CD14-positive monocyte (primary cell): ENCODE results near the gene EMC10. TPM values are rescaled to one million over a fixed set of nuclear protein-coding genes. Genes with fewer than 3 reads are reported as not detected.

Experiments
- DNase-seq, 3 donors: peaks; one replicate each; pipeline ENCODE4 v3.0.0-alpha.2; 2011 to 2022
- H2AFZ ChIP-seq: 2 replicates; pipeline ENCODE4 v1.6.0; 2012; ENCODE audit warnings: mild to moderate bottlenecking, low read depth, low read length, inconsistent platforms; ENCODE audit not compliant: insufficient read depth, poor library complexity, severe bottlenecking
- H3K27ac ChIP-seq, 2 donors: 1 replicate in 1 of 2; 2 replicates in 1 of 2; pipeline ENCODE4 v1.5.1; 2012 to 2013; ENCODE audit warnings: low read length in 2 of 2, control low read depth in 1 of 2, inconsistent platforms in 1 of 2, low read depth in 1 of 2, mild to moderate bottlenecking in 1 of 2
- H3K27me3 ChIP-seq, 2 donors: one replicate each; pipeline versions ENCODE4 v1.6.0 to v1.6.1; 2011 to 2013; ENCODE audit warnings: low read length in 2 of 2; ENCODE audit not compliant: control insufficient read depth in 2 of 2, insufficient read depth in 2 of 2
- H3K36me3 ChIP-seq, 2 donors: replicated peaks in 1 of 2; 1 replicate in 1 of 2; 2 replicates in 1 of 2; pipeline versions ENCODE4 v1.5.1 to v1.6.1; 2012 to 2013; ENCODE audit warnings: low read length in 2 of 2, control low read depth in 1 of 2, inconsistent platforms in 1 of 2, mild to moderate bottlenecking in 1 of 2; ENCODE audit not compliant: insufficient read depth in 2 of 2, control insufficient read depth in 1 of 2
- H3K4me1 ChIP-seq, 2 donors: 1 replicate in 1 of 2; 2 replicates in 1 of 2; pipeline versions ENCODE4 v1.5.1 to v1.6.1; 2012 to 2013; ENCODE audit warnings: low read length in 2 of 2, control low read depth in 1 of 2, inconsistent platforms in 1 of 2, mild to moderate bottlenecking in 1 of 2, moderate library complexity in 1 of 2; ENCODE audit not compliant: insufficient read depth in 2 of 2, control insufficient read depth in 1 of 2
- H3K4me2 ChIP-seq: replicated peaks from 2 replicates; pipeline ENCODE3; 2012; ENCODE audit warnings: low read length, moderate library complexity, mild to moderate bottlenecking; ENCODE audit not compliant: poor library complexity, severe bottlenecking; ENCODE audit errors: extremely low read depth
- H3K4me3 ChIP-seq, 3 experiments: fragments of 200-600 bp in 1 of 3; sonication (generic) in 1 of 3; replicated peaks in 1 of 3; 1 replicate in 2 of 3; 2 replicates in 1 of 3; pipeline ENCODE4 v1.5.1; 2011 to 2013; ENCODE audit warnings: low read length in 3 of 3, mild to moderate bottlenecking in 3 of 3, control low read depth in 2 of 3, low read depth in 2 of 3, inconsistent platforms in 1 of 3, moderate library complexity in 1 of 3
- H3K79me2 ChIP-seq: 2 replicates; pipeline ENCODE4 v1.6.0; 2012; ENCODE audit warnings: mild to moderate bottlenecking, control low read depth, inconsistent platforms, low read length, moderate library complexity; ENCODE audit not compliant: insufficient read depth
- H3K9ac ChIP-seq: 2 replicates; pipeline ENCODE4 v1.6.0; 2017; ENCODE audit warnings: low read length, mild to moderate bottlenecking; ENCODE audit not compliant: insufficient read depth, poor library complexity, severe bottlenecking
- H3K9me3 ChIP-seq, 2 donors: replicated peaks in 1 of 2; 1 replicate in 1 of 2; 2 replicates in 1 of 2; pipeline versions ENCODE4 v1.5.1 to v1.6.1; 2012 to 2013; ENCODE audit warnings: low read length in 2 of 2, control low read depth in 1 of 2; ENCODE audit not compliant: control insufficient read depth in 1 of 2, insufficient read depth in 1 of 2
- H4K20me1 ChIP-seq: 2 replicates; pipeline ENCODE4 v1.6.0; 2012; ENCODE audit warnings: mild to moderate bottlenecking, low read length, control low read depth, moderate library complexity; ENCODE audit not compliant: insufficient read depth
- H3K27ac Mint-ChIP-seq, 7 donors: one replicate each; pipeline ENCODE4 v1.8.0; 2020; ENCODE audit warnings: mild to moderate bottlenecking in 7 of 7, mixed read lengths in 7 of 7, moderate library complexity in 6 of 7, inconsistent platforms in 2 of 7
- H3K27me3 Mint-ChIP-seq, 3 donors: one replicate each; pipeline ENCODE4 v1.8.0; 2021 to 2022; ENCODE audit warnings: low read depth in 3 of 3, mild to moderate bottlenecking in 3 of 3, mixed read lengths in 3 of 3, moderate library complexity in 3 of 3, inconsistent platforms in 1 of 3
- H3K36me3 Mint-ChIP-seq, 2 donors: one replicate each; pipeline ENCODE4 v1.8.0; 2020; ENCODE audit warnings: mixed read lengths in 2 of 2, inconsistent platforms in 1 of 2, mild to moderate bottlenecking in 1 of 2
- H3K4me1 Mint-ChIP-seq: one replicate; pipeline ENCODE4 v1.8.0; 2020; ENCODE audit warnings: mild to moderate bottlenecking, mixed read lengths
- H3K4me3 Mint-ChIP-seq, 2 donors: one replicate each; pipeline ENCODE4 v1.8.0; 2020; ENCODE audit warnings: mild to moderate bottlenecking in 2 of 2, mixed read lengths in 2 of 2, moderate library complexity in 1 of 2
- H3K9me3 Mint-ChIP-seq, 7 donors: one replicate each; pipeline ENCODE4 v1.8.0; 2020 to 2022; ENCODE audit warnings: mixed read lengths in 7 of 7, mild to moderate bottlenecking in 6 of 7, moderate library complexity in 6 of 7, inconsistent platforms in 2 of 7
- WGBS: methylation state at CpG from one replicate; pipeline ENCODE4 v1.1.5; 2013; ENCODE audit warnings: missing lambda C conversion rate; ENCODE audit not compliant: insufficient coverage; 5-methylcytosine and 5-hydroxymethylcytosine counted together
- intact Hi-C, 2 donors: fragments of 100-400 bp; cut with micrococcal nuclease; formaldehyde crosslinking; loops; one replicate each; pipeline versions ENCODE4 v1.15.0 to v1.15.1; 2023
- polyA plus RNA-seq, 3 donors: library from polyadenylated mRNA; depleted of rRNA in 1 of 3; unstranded in 2 of 3; stranded (reverse) in 1 of 3; fragments of 300-500 nt in 2 of 3; fragments of >200 nt in 1 of 3; fragmentation: Illumina TruSeq in 2 of 3; gene quantifications; 1 replicate in 2 of 3; 2 replicates in 1 of 3; pipeline ENCODE4 v1.2.3, GENCODE V29; 2012 to 2021
- TF ChIP-seq, protein P1 (sequence below): fragments of 200-600 bp; IDR thresholded peaks from one replicate; pipeline ENCODE4 v1.8.0; 2022; ENCODE audit warnings: antibody characterized with exemption, mild to moderate bottlenecking

EMC10 gene
- polyA plus RNA-seq, 3 donors = 8.5 to 50.4 (median 9.3) TPM

DNA sequence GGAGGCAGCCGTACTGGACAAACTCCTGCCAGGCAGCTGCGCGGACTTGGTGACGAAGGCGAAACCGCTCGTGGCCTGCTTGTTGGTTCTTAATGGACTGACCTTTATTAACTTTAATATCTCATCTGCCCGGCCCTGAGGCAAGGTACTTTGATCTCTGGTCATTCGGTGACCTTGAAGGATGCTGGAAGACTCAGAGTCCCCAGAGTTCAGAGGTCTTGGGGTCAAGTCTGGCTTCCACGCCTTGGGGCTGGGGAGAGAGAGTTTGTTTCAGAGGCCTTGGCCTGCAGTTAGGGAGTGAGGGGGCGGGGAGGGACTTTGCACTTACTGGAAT lies 9.6 kb upstream of the EMC10 start:
- Histone ChIP-seq H3K4me1 (no peaks in the 10 kb centered on the region), H4K20me1 (no peaks in the 10 kb centered on the region), H3K4me2 (no peak overlapping the region), H2AFZ (no peak overlapping the region), H3K9ac (no peak overlapping the region), H3K4me3 (no peak overlapping the region), H3K9me3 (no peaks in the 10 kb centered on the region), H3K79me2 (no peaks in the 10 kb centered on the region), H3K27ac (no peak overlapping the region), H3K36me3 (no peaks in the 10 kb centered on the region), H3K27me3 (no peaks in the 10 kb centered on the region)
- TF ChIP-seq, protein P1, sequence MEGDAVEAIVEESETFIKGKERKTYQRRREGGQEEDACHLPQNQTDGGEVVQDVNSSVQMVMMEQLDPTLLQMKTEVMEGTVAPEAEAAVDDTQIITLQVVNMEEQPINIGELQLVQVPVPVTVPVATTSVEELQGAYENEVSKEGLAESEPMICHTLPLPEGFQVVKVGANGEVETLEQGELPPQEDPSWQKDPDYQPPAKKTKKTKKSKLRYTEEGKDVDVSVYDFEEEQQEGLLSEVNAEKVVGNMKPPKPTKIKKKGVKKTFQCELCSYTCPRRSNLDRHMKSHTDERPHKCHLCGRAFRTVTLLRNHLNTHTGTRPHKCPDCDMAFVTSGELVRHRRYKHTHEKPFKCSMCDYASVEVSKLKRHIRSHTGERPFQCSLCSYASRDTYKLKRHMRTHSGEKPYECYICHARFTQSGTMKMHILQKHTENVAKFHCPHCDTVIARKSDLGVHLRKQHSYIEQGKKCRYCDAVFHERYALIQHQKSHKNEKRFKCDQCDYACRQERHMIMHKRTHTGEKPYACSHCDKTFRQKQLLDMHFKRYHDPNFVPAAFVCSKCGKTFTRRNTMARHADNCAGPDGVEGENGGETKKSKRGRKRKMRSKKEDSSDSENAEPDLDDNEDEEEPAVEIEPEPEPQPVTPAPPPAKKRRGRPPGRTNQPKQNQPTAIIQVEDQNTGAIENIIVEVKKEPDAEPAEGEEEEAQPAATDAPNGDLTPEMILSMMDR = no peak
- no peak for DNase-seq
- 95% methylated on average over 9 of the region's 11 CpGs for WGBS
- Mint-ChIP-seq H3K27ac (no peak overlapping the region), H3K4me3 (no peak overlapping the region), H3K9me3 (peaks cover 0 to 2% (median 0%) of the 10 kb centered on the region in 7 donors), H3K27me3 (peaks cover 3 to 8% (median 8%) of the 10 kb centered on the region in 3 donors), H3K4me1 (no peaks in the 10 kb centered on the region), H3K36me3 (no peaks in the 10 kb centered on the region)
- intact Hi-C loops = no loop called here

DNA sequence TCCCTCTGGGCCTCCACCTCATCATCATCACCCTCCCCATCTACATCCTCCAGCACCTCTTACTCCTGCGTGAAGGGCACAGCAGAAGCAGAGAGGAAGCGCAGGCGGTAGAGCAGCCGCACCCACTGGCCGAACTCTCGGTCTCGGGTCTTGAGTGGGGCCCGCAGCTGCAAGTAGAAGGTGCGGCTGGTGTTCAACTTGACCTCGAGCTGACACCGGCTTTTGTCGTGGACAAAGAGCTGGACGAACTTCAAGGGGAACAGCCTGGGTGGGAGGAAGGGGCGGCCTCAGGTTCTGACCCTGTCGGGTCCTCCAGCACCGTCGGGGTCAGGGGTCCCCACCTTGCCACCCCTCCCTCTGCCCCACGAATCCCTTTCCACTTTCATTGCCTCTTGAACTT lies 8.7 kb upstream of the EMC10 start:
- Histone ChIP-seq H4K20me1 (no peaks in the 10 kb centered on the region), H3K79me2 (no peaks in the 10 kb centered on the region), H3K4me3 (no peak overlapping the region), H3K4me2 (no peak overlapping the region), H3K9me3 (no peaks in the 10 kb centered on the region), H3K36me3 (no peaks in the 10 kb centered on the region), H3K27me3 (no peaks in the 10 kb centered on the region), H2AFZ (no peak overlapping the region), H3K27ac (no peak overlapping the region), H3K9ac (no peak overlapping the region), H3K4me1 (no peaks in the 10 kb centered on the region)
- TF ChIP-seq, protein P1 = no peak
- no peak for DNase-seq
- H3K36me3 Mint-ChIP-seq = no peaks in the 10 kb centered on the region
- peaks cover 6 to 8% (median 7%) of the 10 kb centered on the region in 3 donors for H3K27me3 Mint-ChIP-seq
- no peaks in the 10 kb centered on the region for H3K4me1 Mint-ChIP-seq
- 81% methylated on average over 14 of the region's 18 CpGs for WGBS
- peaks cover 0 to 2% (median 0%) of the 10 kb centered on the region in 7 donors for H3K9me3 Mint-ChIP-seq
- H3K27ac Mint-ChIP-seq = no peak overlapping the region
- intact Hi-C loops = no loop called here
- H3K4me3 Mint-ChIP-seq = no peak overlapping the region
